ENCODE measurements around the gene USF3. TPM values are rescaled to one million over a fixed set of nuclear protein-coding genes. Genes with fewer than 3 reads are reported as not detected.

Gene USF3
- total RNA-seq, 4 donors from 2014 or later = 11.5 to 18.3 (median 12.6) TPM

Small RNA genes lying within 50 kb of the gene (small RNA-seq; reads per million reads assigned to genes)
- gene RN7SL767P = 0 reads per million in 4 donors

Other genes starting within 250 kb of the USF3 start
- 10 to 100 TPM in 1 of 4 donors, 1 to 10 TPM in 3; 3.1 to 14.5 (median 7.6) TPM for gene SPICE1, start 181.5 kb downstream of the USF3 start, total RNA-seq
- gene SIDT1, start 164.1 kb downstream of the USF3 start, total RNA-seq = 1 to 10 TPM; 3.8 to 4.4 (median 4.3) TPM
- gene NAA50, start 49.6 kb upstream of the USF3 start, total RNA-seq = 100 to 1,000 TPM; 142 to 248 (median 228) TPM
- 10 to 100 TPM; 39.9 to 74.3 (median 60.6) TPM for gene ATP6V1A, start 50.4 kb upstream of the USF3 start, total RNA-seq
- 10 to 100 TPM in 1 of 4 donors, 1 to 10 TPM in 3; 4.4 to 12.6 (median 6.6) TPM for gene GRAMD1C, start 142.1 kb upstream of the USF3 start, total RNA-seq

All from esophagus squamous epithelium (tissue), 4 donors.